ENCODE data around the gene MRE11. TPM values are rescaled to one million over a fixed set of nuclear protein-coding genes. Genes with fewer than 3 reads are reported as not detected.

MRE11 gene
- total and polyA plus RNA-seq, 2 donors from 2014 or later: 3.5 to 16.6 TPM

GRCh38 chr11:94472916-94473799 is 20.5 kb downstream of the MRE11 start:
- TF ChIP-seq CTCF (IDR thresholded peaks at IDR 0.05; ENCODE audit: borderline replicate concordance, extremely low read depth, insufficient read depth): no peak
- Histone ChIP-seq H3K9me3 (ENCODE audit: control insufficient read depth in 2 of 3, insufficient read depth in 1 of 3, low read length in 3 of 3) (no peaks in the 10 kb centered on the region), H3K36me3 (ENCODE audit: control insufficient read depth in 2 of 3, insufficient read depth in 3 of 3, low read length in 3 of 3) (peaks cover 3 to 18% (median 5%) of the 10 kb centered on the region in 3 donors), H3K4me3 (ENCODE audit: low read length in 3 of 3) (no peak overlapping the region), H3K4me1 (ENCODE audit: control insufficient read depth in 2 of 3, insufficient read depth in 2 of 3, low read depth in 1 of 3, low read length in 3 of 3) (no peaks in the 10 kb centered on the region), H3K27ac (ENCODE audit: low read depth in 2 of 2, low read length in 2 of 2) (no peak overlapping the region), H3K27me3 (ENCODE audit: control insufficient read depth, insufficient read depth, low read length) (no peaks in the 10 kb centered on the region), H3K9ac (ENCODE audit: low read length in 3 of 3) (no peak overlapping the region)
- intact Hi-C loops (cut with DNase I): no loop called here
- no peak for DNase-seq
- FAIRE-seq: no peak

GRCh38 chr11:94469416-94469815 is 24.2 kb downstream of the MRE11 start:
- Histone ChIP-seq H3K36me3 (ENCODE audit: control insufficient read depth in 2 of 3, insufficient read depth in 3 of 3, low read length in 3 of 3) (peaks cover 3 to 13% (median 6%) of the 10 kb centered on the region in 3 donors), H3K4me3 (ENCODE audit: low read length in 3 of 3) (no peak overlapping the region), H3K4me1 (ENCODE audit: control insufficient read depth in 2 of 3, insufficient read depth in 2 of 3, low read depth in 1 of 3, low read length in 3 of 3) (no peaks in the 10 kb centered on the region), H3K27ac (ENCODE audit: low read depth in 2 of 2, low read length in 2 of 2) (no peak overlapping the region), H3K9ac (ENCODE audit: low read length in 3 of 3) (no peak overlapping the region), H3K9me3 (ENCODE audit: control insufficient read depth in 2 of 3, insufficient read depth in 1 of 3, low read length in 3 of 3) (no peaks in the 10 kb centered on the region), H3K27me3 (ENCODE audit: control insufficient read depth, insufficient read depth, low read length) (no peaks in the 10 kb centered on the region)
- FAIRE-seq (no peak), DNase-seq (no peak)
- intact Hi-C loops (cut with DNase I): no loop called here
- no peak for TF ChIP-seq CTCF (IDR thresholded peaks at IDR 0.05; ENCODE audit: borderline replicate concordance, extremely low read depth, insufficient read depth)

GRCh38 chr11:94459576-94459975 is 34.1 kb downstream of the MRE11 start:
- Histone ChIP-seq H3K27me3 (ENCODE audit: control insufficient read depth, insufficient read depth, low read length) (no peaks in the 10 kb centered on the region), H3K27ac (ENCODE audit: low read depth in 2 of 2, low read length in 2 of 2) (no peak overlapping the region), H3K4me1 (ENCODE audit: control insufficient read depth in 2 of 3, insufficient read depth in 2 of 3, low read depth in 1 of 3, low read length in 3 of 3) (no peaks in the 10 kb centered on the region), H3K36me3 (ENCODE audit: control insufficient read depth in 2 of 3, insufficient read depth in 3 of 3, low read length in 3 of 3) (peaks cover 5 to 12% (median 7%) of the 10 kb centered on the region in 3 donors), H3K9ac (ENCODE audit: low read length in 3 of 3) (no peak overlapping the region), H3K4me3 (ENCODE audit: low read length in 3 of 3) (no peak overlapping the region), H3K9me3 (ENCODE audit: control insufficient read depth in 2 of 3, insufficient read depth in 1 of 3, low read length in 3 of 3) (no peaks in the 10 kb centered on the region)
- intact Hi-C loops (cut with DNase I): no loop called here
- FAIRE-seq (no peak), DNase-seq (no peak)
- TF ChIP-seq CTCF (IDR thresholded peaks at IDR 0.05; ENCODE audit: borderline replicate concordance, extremely low read depth, insufficient read depth): no peak
